Subcutaneous abdominal adipose tissue (tissue), 5 donors: Measurements from ENCODE around the gene MFN2.

Experiments
- H3K27ac ChIP-seq: one replicate; pipeline ENCODE4 v1.7.0; 2013; ENCODE audit warnings: low read depth, mild to moderate bottlenecking, inconsistent platforms, low read length, moderate library complexity
- H3K27me3 ChIP-seq, 5 donors: one replicate each; pipeline ENCODE4 v1.7.0; 2013; ENCODE audit warnings: low read length in 5 of 5, inconsistent platforms in 1 of 5; ENCODE audit not compliant: control insufficient read depth in 5 of 5, insufficient read depth in 4 of 5
- H3K36me3 ChIP-seq, 5 donors: one replicate each; pipeline ENCODE4 v1.7.0; 2013; ENCODE audit warnings: low read length in 5 of 5; ENCODE audit not compliant: control insufficient read depth in 5 of 5, insufficient read depth in 5 of 5
- H3K4me1 ChIP-seq, 5 donors: one replicate each; pipeline ENCODE4 v1.7.0; 2013; ENCODE audit warnings: low read length in 5 of 5, mild to moderate bottlenecking in 3 of 5, moderate library complexity in 1 of 5; ENCODE audit not compliant: control insufficient read depth in 5 of 5, insufficient read depth in 5 of 5
- H3K4me3 ChIP-seq, 5 donors: one replicate each; pipeline ENCODE4 v1.7.0; 2013; ENCODE audit warnings: low read length in 5 of 5, low read depth in 1 of 5
- H3K9ac ChIP-seq, 5 donors: one replicate each; pipeline ENCODE4 v1.7.0; 2013; ENCODE audit warnings: low read length in 5 of 5, mild to moderate bottlenecking in 4 of 5, moderate library complexity in 3 of 5
- H3K9me3 ChIP-seq, 5 donors: one replicate each; pipeline ENCODE4 v1.7.0; 2013; ENCODE audit warnings: low read length in 5 of 5; ENCODE audit not compliant: control insufficient read depth in 5 of 5
- donor health status: healthy.
- donor health status: healthy.
- donor health status: healthy.
- donor health status: healthy.
- donor health status: healthy.

MFN2 gene

GRCh38 chr1:11940260-11940921 lies 39.9 kb upstream of the MFN2 start:
- no peaks in the 10 kb centered on the region for H3K27me3 ChIP-seq
- no peaks in the 10 kb centered on the region for H3K9me3 ChIP-seq
- H3K27ac ChIP-seq, result peak overlapping the region; percentile 41
- peaks cover 3 to 59% (median 29%) of the 10 kb centered on the region in 5 donors for H3K4me1 ChIP-seq
- peak overlapping the region in 1 of 5 donors; percentile 19 for H3K9ac ChIP-seq
- H3K4me3 ChIP-seq, result no peak overlapping the region
- peaks cover 0 to 27% (median 8%) of the 10 kb centered on the region in 5 donors for H3K36me3 ChIP-seq

DNA sequence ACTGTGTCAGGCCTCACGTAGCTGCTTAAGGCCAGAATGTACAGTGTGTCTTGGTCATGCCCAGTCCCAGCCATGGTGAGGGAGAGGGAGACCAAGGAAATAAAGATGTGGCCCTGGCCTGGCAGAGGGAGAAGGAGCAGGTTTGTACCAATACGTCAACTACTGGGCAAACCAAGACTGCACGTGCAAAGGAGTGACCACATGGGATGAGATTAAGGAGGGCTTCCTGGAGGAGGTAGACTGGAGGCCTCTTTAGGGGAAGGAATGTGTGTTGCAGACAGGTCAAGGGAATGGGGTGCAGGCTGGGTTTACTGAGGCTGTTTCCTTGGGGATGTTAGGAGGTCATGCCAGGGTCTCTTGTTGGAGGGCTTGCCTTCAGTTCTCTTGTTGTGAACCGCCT lies 38.0 kb upstream of the MFN2 start:
- Histone ChIP-seq H3K4me1 (peaks cover 3 to 46% (median 23%) of the 10 kb centered on the region in 5 donors), H3K27ac (no peak overlapping the region), H3K4me3 (no peak overlapping the region), H3K36me3 (peaks cover 0 to 28% (median 8%) of the 10 kb centered on the region in 5 donors), H3K9ac (no peak overlapping the region), H3K9me3 (no peaks in the 10 kb centered on the region), H3K27me3 (no peaks in the 10 kb centered on the region)

DNA sequence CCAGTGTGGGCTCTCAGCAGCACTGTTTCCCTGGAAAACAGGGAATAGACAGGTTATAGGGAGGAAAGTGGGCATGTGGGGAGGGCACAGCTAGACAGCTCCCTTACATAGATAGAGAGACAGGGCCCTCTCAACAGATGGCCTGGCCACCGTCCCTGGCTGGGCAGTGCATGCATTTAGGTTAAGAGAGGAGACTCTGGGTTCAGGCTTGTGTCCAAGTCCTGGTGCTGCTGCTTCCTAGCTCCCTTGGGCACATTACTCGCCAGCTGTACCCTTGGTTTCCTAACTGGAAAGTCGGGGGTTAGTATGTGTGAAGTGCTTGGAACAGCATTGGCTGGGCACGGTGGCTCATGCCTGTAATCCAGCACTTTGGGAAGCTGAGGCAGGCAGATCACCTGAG lies 36.6 kb upstream of the MFN2 start:
- peaks cover 0 to 27% (median 9%) of the 10 kb centered on the region in 5 donors for H3K36me3 ChIP-seq
- H3K9ac ChIP-seq, result no peak overlapping the region
- H3K9me3 ChIP-seq, result no peaks in the 10 kb centered on the region
- H3K4me3 ChIP-seq, result no peak overlapping the region
- H3K27me3 ChIP-seq, result no peaks in the 10 kb centered on the region
- no peak overlapping the region for H3K27ac ChIP-seq
- H3K4me1 ChIP-seq, result peaks cover 3 to 36% (median 20%) of the 10 kb centered on the region in 5 donors

- Histone ChIP-seq H3K4me3 (no peak overlapping the region), H3K27ac (no peak overlapping the region), H3K36me3 (peaks cover 0 to 32% (median 14%) of the 10 kb centered on the region in 5 donors), H3K4me1 (peaks cover 3 to 27% (median 15%) of the 10 kb centered on the region in 5 donors), H3K9me3 (no peaks in the 10 kb centered on the region), H3K27me3 (no peaks in the 10 kb centered on the region), H3K9ac (no peak overlapping the region)
Measured at GRCh38 chr1:11944358-11944931, 35.8 kb upstream of the MFN2 start.

GRCh38 chr1:11946647-11947046 lies 33.6 kb upstream of the MFN2 start:
- H3K9me3 ChIP-seq, result no peaks in the 10 kb centered on the region
- H3K9ac ChIP-seq, result no peak overlapping the region
- peaks cover 0 to 47% (median 28%) of the 10 kb centered on the region in 5 donors for H3K36me3 ChIP-seq
- no peak overlapping the region for H3K4me3 ChIP-seq
- peaks cover 0 to 14% (median 6%) of the 10 kb centered on the region in 5 donors for H3K4me1 ChIP-seq
- no peak overlapping the region for H3K27ac ChIP-seq
- no peaks in the 10 kb centered on the region for H3K27me3 ChIP-seq

DNA sequence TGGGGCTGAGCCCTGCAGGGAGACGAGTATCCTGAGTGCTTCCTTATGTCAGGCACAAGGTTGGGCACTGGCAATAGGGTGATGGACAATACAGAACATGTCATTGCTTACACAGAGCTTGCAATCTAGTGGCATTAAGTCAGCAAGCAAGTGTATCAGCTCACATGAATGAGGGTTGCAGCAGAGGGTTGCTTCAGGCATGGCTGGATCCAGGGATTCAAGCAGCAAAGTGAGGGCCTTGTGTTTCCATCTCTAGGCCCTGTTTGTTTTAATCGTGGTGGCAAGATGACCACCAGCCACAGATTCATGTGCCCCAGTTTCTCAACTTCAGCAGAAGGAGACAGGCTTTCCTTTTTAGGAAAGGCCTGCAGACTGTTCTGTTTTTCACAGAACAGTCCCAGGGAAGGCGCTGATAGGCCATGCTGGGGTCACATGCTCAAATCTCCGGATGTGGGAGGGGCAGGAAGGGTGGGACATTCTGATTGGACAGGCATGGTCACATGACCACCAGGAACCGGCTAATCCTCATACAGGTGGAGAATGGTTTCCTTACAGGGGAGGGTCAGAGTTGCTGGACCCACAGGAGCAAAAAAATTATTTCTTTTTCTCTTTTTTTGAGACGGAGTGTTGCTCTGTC lies 31.3 kb upstream of the MFN2 start:
- Histone ChIP-seq H3K27ac (no peak overlapping the region), H3K4me3 (no peak overlapping the region), H3K9ac (no peak overlapping the region), H3K4me1 (peaks cover 0 to 6% (median under 1%) of the 10 kb centered on the region in 5 donors), H3K36me3 (peaks cover 0 to 51% (median 34%) of the 10 kb centered on the region in 5 donors), H3K9me3 (no peaks in the 10 kb centered on the region), H3K27me3 (no peaks in the 10 kb centered on the region)

GRCh38 chr1:11951901-11952300 lies 28.3 kb upstream of the MFN2 start:
- Histone ChIP-seq H3K9me3 (no peaks in the 10 kb centered on the region), H3K4me1 (no peaks in the 10 kb centered on the region), H3K27ac (no peak overlapping the region), H3K36me3 (peaks cover 0 to 71% (median 50%) of the 10 kb centered on the region in 5 donors), H3K27me3 (no peaks in the 10 kb centered on the region), H3K4me3 (no peak overlapping the region), H3K9ac (no peak overlapping the region)

GRCh38 chr1:11952455-11953109 lies 27.7 kb upstream of the MFN2 start:
- Histone ChIP-seq H3K4me3 (no peak overlapping the region), H3K36me3 (peaks cover 0 to 77% (median 57%) of the 10 kb centered on the region in 5 donors), H3K27me3 (no peaks in the 10 kb centered on the region), H3K9me3 (no peaks in the 10 kb centered on the region), H3K27ac (no peak overlapping the region), H3K9ac (no peak overlapping the region), H3K4me1 (no peaks in the 10 kb centered on the region)

- no peaks in the 10 kb centered on the region for H3K27me3 ChIP-seq
- H3K36me3 ChIP-seq, result peaks cover 0 to 71% (median 59%) of the 10 kb centered on the region in 5 donors
- H3K9me3 ChIP-seq, result no peaks in the 10 kb centered on the region
- H3K4me1 ChIP-seq, result no peaks in the 10 kb centered on the region
- no peak overlapping the region for H3K4me3 ChIP-seq
- H3K27ac ChIP-seq, result no peak overlapping the region
- no peak overlapping the region for H3K9ac ChIP-seq
Measured at GRCh38 chr1:11955221-11955620, 25.0 kb upstream of the MFN2 start.

DNA sequence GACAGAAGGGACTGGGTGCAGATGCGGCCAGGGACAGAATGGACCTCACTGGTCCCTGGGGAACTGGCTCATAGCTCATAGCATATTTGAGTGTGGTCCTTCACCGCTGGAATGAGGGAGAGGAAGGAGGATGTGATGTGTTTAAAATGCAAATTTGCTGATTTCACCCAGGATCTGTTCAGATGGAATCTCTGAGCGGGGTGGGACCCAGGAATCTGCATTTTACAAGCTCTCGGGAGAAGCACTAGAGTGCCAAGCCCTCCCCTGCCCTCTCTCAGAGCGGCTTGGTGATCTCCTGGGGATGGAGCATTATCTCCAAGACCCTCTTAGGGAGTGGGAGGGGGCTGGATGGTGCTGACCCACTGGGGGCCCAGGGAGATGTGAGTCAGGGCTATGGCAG lies 22.8 kb upstream of the MFN2 start:
- H3K36me3 ChIP-seq, result peaks cover 0 to 63% (median 49%) of the 10 kb centered on the region in 5 donors
- no peak overlapping the region for H3K9ac ChIP-seq
- peaks cover 0 to 16% (median 12%) of the 10 kb centered on the region in 5 donors for H3K4me1 ChIP-seq
- H3K27ac ChIP-seq, result no peak overlapping the region
- no peak overlapping the region for H3K4me3 ChIP-seq
- no peaks in the 10 kb centered on the region for H3K27me3 ChIP-seq
- H3K9me3 ChIP-seq, result no peaks in the 10 kb centered on the region
